Astrocyte of the cerebellum (primary cell): ENCODE data around the gene VASH2.

ENCODE experiments used
- DNase-seq: peaks from one replicate; pipeline ENCODE4 v3.0.0-alpha.2; 2011; ENCODE audit warnings: low read depth
- H3K4me3 ChIP-seq: 2 replicates; pipeline ENCODE4 v1.5.1; 2011; ENCODE audit warnings: mild to moderate bottlenecking, low read depth, low read length, moderate library complexity
- in situ Hi-C: cut with HindIII; loops from 2 replicates; pipeline ENCODE4 v1.10.0; 2017; ENCODE audit warnings: low sequenced_read_pairs
- TF ChIP-seq, protein P1 (sequence below): IDR thresholded peaks from 2 replicates; pipeline ENCODE4 v1.5.1; 2012; ENCODE audit warnings: low read length, low read depth, moderate library complexity, mild to moderate bottlenecking; ENCODE audit errors: missing control alignments

The VASH2 gene

GRCh38 chr1:212943393-212943710, 7.0 kb upstream of the VASH2 start:
- TF ChIP-seq, protein P1, sequence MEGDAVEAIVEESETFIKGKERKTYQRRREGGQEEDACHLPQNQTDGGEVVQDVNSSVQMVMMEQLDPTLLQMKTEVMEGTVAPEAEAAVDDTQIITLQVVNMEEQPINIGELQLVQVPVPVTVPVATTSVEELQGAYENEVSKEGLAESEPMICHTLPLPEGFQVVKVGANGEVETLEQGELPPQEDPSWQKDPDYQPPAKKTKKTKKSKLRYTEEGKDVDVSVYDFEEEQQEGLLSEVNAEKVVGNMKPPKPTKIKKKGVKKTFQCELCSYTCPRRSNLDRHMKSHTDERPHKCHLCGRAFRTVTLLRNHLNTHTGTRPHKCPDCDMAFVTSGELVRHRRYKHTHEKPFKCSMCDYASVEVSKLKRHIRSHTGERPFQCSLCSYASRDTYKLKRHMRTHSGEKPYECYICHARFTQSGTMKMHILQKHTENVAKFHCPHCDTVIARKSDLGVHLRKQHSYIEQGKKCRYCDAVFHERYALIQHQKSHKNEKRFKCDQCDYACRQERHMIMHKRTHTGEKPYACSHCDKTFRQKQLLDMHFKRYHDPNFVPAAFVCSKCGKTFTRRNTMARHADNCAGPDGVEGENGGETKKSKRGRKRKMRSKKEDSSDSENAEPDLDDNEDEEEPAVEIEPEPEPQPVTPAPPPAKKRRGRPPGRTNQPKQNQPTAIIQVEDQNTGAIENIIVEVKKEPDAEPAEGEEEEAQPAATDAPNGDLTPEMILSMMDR: no peak
- no peak overlapping the region for H3K4me3 ChIP-seq
- DNase-seq: no peak
- in situ Hi-C loops: no loop called here

GRCh38 chr1:212944229-212944901, 6.0 kb upstream of the VASH2 start:
- in situ Hi-C loops: no loop called here
- TF ChIP-seq, protein P1: no peak

GRCh38 chr1:212945056-212945455, 5.3 kb upstream of the VASH2 start:
- no peak overlapping the region for H3K4me3 ChIP-seq
- TF ChIP-seq, protein P1: no peak
- DNase-seq: no peak
- in situ Hi-C loops: no loop called here

More at GRCh38 chr1:212944229-212944901, 6.0 kb upstream of the VASH2 start:
- H3K4me3 ChIP-seq: no peak overlapping the region
- no peak for DNase-seq

- H3K4me3 ChIP-seq: no peak overlapping the region
- TF ChIP-seq, protein P1: no peak
- in situ Hi-C loops: no loop called here
- no peak for DNase-seq
These were observed 4.7 kb upstream of the VASH2 start for GRCh38 chr1:212945463-212946160.

DNA sequence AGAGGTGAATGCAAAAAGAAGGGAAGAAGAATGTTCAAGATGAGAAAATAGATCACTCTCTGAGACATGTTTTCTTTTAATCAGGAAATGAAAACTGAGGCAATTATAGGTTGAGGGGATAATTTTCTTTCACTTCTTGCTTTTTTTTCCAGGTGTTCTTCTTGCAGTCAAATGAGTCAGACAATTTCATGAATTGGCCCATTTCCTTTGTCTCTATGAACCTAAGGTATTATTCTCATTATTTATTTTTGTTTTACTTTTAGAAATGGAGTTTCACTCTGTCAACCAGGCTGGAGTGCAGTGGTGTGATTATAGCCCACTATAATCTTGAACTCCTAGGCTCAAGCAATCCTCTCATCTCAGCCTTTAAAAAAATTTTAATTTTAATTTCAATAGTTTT, 3.5 kb upstream of the VASH2 start:
- in situ Hi-C loops: no loop called here
- DNase-seq: no peak
- no peak overlapping the region for H3K4me3 ChIP-seq
- TF ChIP-seq, protein P1: no peak

- no peak for DNase-seq
- in situ Hi-C loops: no loop called here
- H3K4me3 ChIP-seq: peak overlapping the region; percentile 69
These were observed 570 bp upstream of the VASH2 start for GRCh38 chr1:212949771-212950170.

More at GRCh38 chr1:212949771-212950170, 570 bp upstream of the VASH2 start:
- TF ChIP-seq, protein P1: no peak
